GM23338 (cell line): ENCODE data around the gene SENP3. TPM values are rescaled to one million over a fixed set of nuclear protein-coding genes. Genes with fewer than 3 reads are reported as not detected.

ENCODE experiments used
- ATAC-seq: fragments of 200-7000 bp; cut with Tn5 transposase; 3 replicates; pipeline ENCODE4 v1.9.1; 2020
- DNase-seq: peaks from one replicate; pipeline ENCODE4 v3.0.0-alpha.2; 2015; ENCODE audit warnings: low spot score
- H2AFZ ChIP-seq: fragments of 200-600 bp; sonication (generic); 2 replicates; pipeline ENCODE4 v1.8.0; 2016; ENCODE audit warnings: antibody characterized with exemption, mild to moderate bottlenecking, moderate library complexity
- H3F3A ChIP-seq: fragments of 200-600 bp; sonication (generic); replicated peaks from 2 replicates; pipeline ENCODE4 v1.8.0; 2017; ENCODE audit warnings: antibody characterized with exemption, mixed run types, low read depth
- H3K27ac ChIP-seq: fragments of 200-600 bp; sonication (generic); 2 replicates; pipeline ENCODE4 v1.6.1; 2016; ENCODE audit warnings: low read depth
- H3K27me3 ChIP-seq: fragments of 200-600 bp; sonication (generic); 2 replicates; pipeline ENCODE4 v1.8.0; 2016; ENCODE audit warnings: mild to moderate bottlenecking, mixed run types, moderate library complexity; ENCODE audit not compliant: insufficient read depth
- H3K36me3 ChIP-seq: fragments of 200-600 bp; sonication (generic); 2 replicates; pipeline ENCODE4 v1.8.0; 2016; ENCODE audit warnings: mild to moderate bottlenecking; ENCODE audit not compliant: insufficient read depth
- H3K4me1 ChIP-seq: fragments of 200-600 bp; sonication (generic); 2 replicates; pipeline ENCODE4 v1.8.0; 2016; ENCODE audit warnings: mild to moderate bottlenecking, moderate library complexity; ENCODE audit not compliant: insufficient read depth
- H3K4me2 ChIP-seq: fragments of 200-600 bp; sonication (generic); 2 replicates; pipeline ENCODE4 v1.7.1; 2017; ENCODE audit warnings: mixed run types
- H3K4me3 ChIP-seq: fragments of 200-600 bp; sonication (generic); 2 replicates; pipeline ENCODE4 v1.6.1; 2016; ENCODE audit warnings: mixed run types
- H3K79me2 ChIP-seq: fragments of 200-600 bp; sonication (generic); replicated peaks from 2 replicates; pipeline ENCODE4 v1.8.0; 2017; ENCODE audit warnings: mild to moderate bottlenecking; ENCODE audit not compliant: insufficient read depth
- H3K9me2 ChIP-seq: fragments of 200-600 bp; sonication (generic); 2 replicates; pipeline ENCODE4 v1.8.0; 2017; ENCODE audit not compliant: insufficient read depth
- H4K20me1 ChIP-seq: fragments of 200-600 bp; sonication (generic); replicated peaks from 2 replicates; pipeline ENCODE4 v1.8.0; 2017; ENCODE audit warnings: mild to moderate bottlenecking; ENCODE audit not compliant: insufficient read depth
- H3K27ac Mint-ChIP-seq: 2 replicates; pipeline ENCODE4 v1.8.0; 2020; ENCODE audit warnings: inconsistent platforms, mild to moderate bottlenecking, moderate library complexity, mixed read lengths
- H3K27me3 Mint-ChIP-seq: 3 replicates; pipeline ENCODE4 v1.8.0; 2022; ENCODE audit warnings: low read depth, mild to moderate bottlenecking, moderate library complexity, mixed read lengths, inconsistent platforms; ENCODE audit not compliant: insufficient read depth, poor library complexity
- H3K36me3 Mint-ChIP-seq: 3 replicates; pipeline ENCODE4 v1.8.0; 2021; ENCODE audit warnings: low read depth, mild to moderate bottlenecking, inconsistent platforms, moderate library complexity, mixed read lengths
- H3K4me1 Mint-ChIP-seq: 3 replicates; pipeline ENCODE4 v1.8.0; 2020; ENCODE audit warnings: mild to moderate bottlenecking, inconsistent platforms, mixed read lengths
- H3K4me3 Mint-ChIP-seq: 3 replicates; pipeline ENCODE4 v1.8.0; 2021; ENCODE audit warnings: moderate library complexity, mild to moderate bottlenecking, inconsistent platforms, mixed read lengths
- H3K9me3 Mint-ChIP-seq: 3 replicates; pipeline ENCODE4 v1.8.0; 2020; ENCODE audit warnings: moderate library complexity, mild to moderate bottlenecking, inconsistent platforms, mixed read lengths
- CREB1 ChIP-seq: fragments of 250-450 bp; sonication (Bioruptor Pico); IDR thresholded peaks from 2 replicates; pipeline ENCODE4 v1.5.0; 2020; ENCODE audit warnings: low read depth, mild to moderate bottlenecking, moderate library complexity
- EZH2 ChIP-seq: fragments of 200-600 bp; sonication (generic); IDR thresholded peaks from one replicate; pipeline ENCODE4 v1.8.0; 2017; ENCODE audit warnings: antibody characterized with exemption, mild to moderate bottlenecking, low read depth; ENCODE audit not compliant: unreplicated experiment
- EZH2phosphoT487 ChIP-seq: fragments of 200-600 bp; sonication (generic); IDR thresholded peaks from one replicate; pipeline ENCODE4 v1.8.1; 2018; ENCODE audit warnings: antibody characterized with exemption; ENCODE audit not compliant: unreplicated experiment
- JUNB ChIP-seq: IDR thresholded peaks from one replicate; pipeline ENCODE4 v1.6.1; 2016; ENCODE audit warnings: antibody characterized with exemption; ENCODE audit not compliant: unreplicated experiment
- NANOG ChIP-seq: IDR thresholded peaks from 2 replicates; pipeline ENCODE4 v1.6.1; 2016; ENCODE audit warnings: antibody characterized with exemption, borderline replicate concordance
- POLR2AphosphoS5 ChIP-seq: IDR thresholded peaks from 2 replicates; pipeline ENCODE4 v1.6.1; 2016; ENCODE audit warnings: antibody characterized with exemption, low read depth
- STAT1 ChIP-seq: IDR thresholded peaks from one replicate; pipeline ENCODE4 v1.6.1; 2016; ENCODE audit warnings: antibody characterized with exemption; ENCODE audit not compliant: unreplicated experiment
- ZNF114 ChIP-seq: fragments of 250-450 bp; sonication (Bioruptor Pico); IDR thresholded peaks from 2 replicates; pipeline ENCODE4 v1.5.0; 2020; ENCODE audit warnings: mild to moderate bottlenecking, moderate library complexity
- ZNF331 ChIP-seq: fragments of 250-450 bp; sonication (Bioruptor Pico); IDR thresholded peaks from 2 replicates; pipeline ENCODE4 v1.5.0; 2020; ENCODE audit warnings: low read depth, mild to moderate bottlenecking, moderate library complexity
- polyA plus RNA-seq: library from polyadenylated mRNA; unstranded; fragments of >200 nt; fragmentation: Nextera tagmentation; extraction: Ambion mirVana; gene quantifications from 2 replicates; pipeline ENCODE4 v1.2.1, GENCODE V29; 2016
- total RNA-seq: library from RNA; depleted of rRNA; stranded (reverse); fragments of >200 nt; shearing (Covaris generic); gene quantifications from 2 replicates; pipeline ENCODE4 v1.2.3, GENCODE V29; 2014
- TF ChIP-seq, protein P1 (sequence below), 2 experiments: fragments of 200-600 bp in 1 of 2; sonication (generic) in 1 of 2; conservative IDR thresholded peaks; 2 replicates each; pipeline versions ENCODE4 v1.5.1 to v1.6.1; 2016 to 2017; ENCODE audit warnings: antibody characterized with exemption in 2 of 2, low read depth in 2 of 2, mild to moderate bottlenecking in 2 of 2, moderate library complexity in 1 of 2
- TF ChIP-seq, protein P2 (sequence below): IDR thresholded peaks from one replicate; pipeline ENCODE4 v1.6.1; 2018; ENCODE audit warnings: antibody characterized with exemption; ENCODE audit not compliant: unreplicated experiment
- TF ChIP-seq, protein P3 (sequence below): IDR thresholded peaks from 2 replicates; pipeline ENCODE4 v1.6.1; 2016; ENCODE audit warnings: antibody characterized with exemption
- TF ChIP-seq, protein P4 (sequence below): fragments of 250-450 bp; sonication (Bioruptor Pico); IDR thresholded peaks from 2 replicates; pipeline ENCODE4 v1.5.0; 2020; ENCODE audit warnings: mild to moderate bottlenecking, moderate library complexity

Gene SENP3
- total and polyA plus RNA-seq, 2 experiments from 2014 or later: 6.5 to 138 TPM

DNA sequence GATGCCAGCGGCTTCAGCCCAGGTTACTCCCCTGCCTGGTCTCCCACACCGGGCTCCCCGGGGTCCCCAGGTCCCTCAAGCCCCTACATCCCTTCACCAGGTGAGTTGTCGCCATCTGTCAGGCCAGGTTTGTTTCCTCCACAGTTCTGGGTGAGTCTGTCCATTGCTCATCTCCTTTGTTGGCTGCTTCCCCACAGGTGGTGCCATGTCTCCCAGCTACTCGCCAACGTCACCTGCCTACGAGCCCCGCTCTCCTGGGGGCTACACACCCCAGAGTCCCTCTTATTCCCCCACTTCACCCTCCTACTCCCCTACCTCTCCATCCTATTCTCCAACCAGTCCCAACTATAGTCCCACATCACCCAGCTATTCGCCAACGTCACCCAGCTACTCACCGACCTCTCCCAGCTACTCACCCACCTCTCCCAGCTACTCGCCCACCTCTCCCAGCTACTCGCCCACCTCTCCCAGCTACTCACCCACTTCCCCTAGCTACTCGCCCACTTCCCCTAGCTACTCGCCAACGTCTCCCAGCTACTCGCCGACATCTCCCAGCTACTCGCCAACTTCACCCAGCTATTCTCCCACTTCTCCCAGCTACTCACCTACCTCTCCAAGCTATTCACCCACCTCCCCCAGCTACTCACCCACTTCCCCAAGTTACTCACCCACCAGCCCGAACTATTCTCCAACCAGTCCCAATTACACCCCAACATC is 48.7 kb upstream of the SENP3 start:
- Histone ChIP-seq H3K27me3 (no peaks in the 10 kb centered on the region), H3K27ac (no peak overlapping the region), H3F3A (0 out of 2 replicates have a peak, but pooled peaks cover 2% of the 10 kb centered on the region), H3K4me3 (no peak overlapping the region), H4K20me1 (no peaks in the 10 kb centered on the region), H3K9me2 (no peaks in the 10 kb centered on the region), H3K79me2 (no peaks in the 10 kb centered on the region), H2AFZ (no peak overlapping the region), H3K36me3 (peaks cover 6% of the 10 kb centered on the region; the same call in 1 of the 2 replicates), H3K4me1 (no peaks in the 10 kb centered on the region), H3K4me2 (no peak overlapping the region)
- no peaks in the 10 kb centered on the region; the same call in 2 of the 3 replicates for H3K9me3 Mint-ChIP-seq
- peaks cover 62% of the 10 kb centered on the region for H3K36me3 Mint-ChIP-seq
- DNase-seq (no peak), ATAC-seq (no peak)
- 0 out of 3 replicates have a peak, but pooled peaks cover 2% of the 10 kb centered on the region for H3K4me1 Mint-ChIP-seq
- no peak overlapping the region for H3K4me3 Mint-ChIP-seq
- peaks cover 13% of the 10 kb centered on the region for H3K27me3 Mint-ChIP-seq
- TF ChIP-seq POLR2AphosphoS5 (no peak), ZNF114 (CRISPR knock-in tag) (no peak), EZH2phosphoT487 (no peak), JUNB (no peak), ZNF331 (CRISPR knock-in tag) (no peak), STAT1 (no peak), CREB1 (CRISPR knock-in tag) (no peak), EZH2 (no peak), NANOG (no peak)
- TF ChIP-seq, protein P1, sequence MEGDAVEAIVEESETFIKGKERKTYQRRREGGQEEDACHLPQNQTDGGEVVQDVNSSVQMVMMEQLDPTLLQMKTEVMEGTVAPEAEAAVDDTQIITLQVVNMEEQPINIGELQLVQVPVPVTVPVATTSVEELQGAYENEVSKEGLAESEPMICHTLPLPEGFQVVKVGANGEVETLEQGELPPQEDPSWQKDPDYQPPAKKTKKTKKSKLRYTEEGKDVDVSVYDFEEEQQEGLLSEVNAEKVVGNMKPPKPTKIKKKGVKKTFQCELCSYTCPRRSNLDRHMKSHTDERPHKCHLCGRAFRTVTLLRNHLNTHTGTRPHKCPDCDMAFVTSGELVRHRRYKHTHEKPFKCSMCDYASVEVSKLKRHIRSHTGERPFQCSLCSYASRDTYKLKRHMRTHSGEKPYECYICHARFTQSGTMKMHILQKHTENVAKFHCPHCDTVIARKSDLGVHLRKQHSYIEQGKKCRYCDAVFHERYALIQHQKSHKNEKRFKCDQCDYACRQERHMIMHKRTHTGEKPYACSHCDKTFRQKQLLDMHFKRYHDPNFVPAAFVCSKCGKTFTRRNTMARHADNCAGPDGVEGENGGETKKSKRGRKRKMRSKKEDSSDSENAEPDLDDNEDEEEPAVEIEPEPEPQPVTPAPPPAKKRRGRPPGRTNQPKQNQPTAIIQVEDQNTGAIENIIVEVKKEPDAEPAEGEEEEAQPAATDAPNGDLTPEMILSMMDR (conservative IDR thresholded peaks at IDR 0.05; ENCODE audit: low read depth in 2 of 2): no peak
- TF ChIP-seq, protein P2, sequence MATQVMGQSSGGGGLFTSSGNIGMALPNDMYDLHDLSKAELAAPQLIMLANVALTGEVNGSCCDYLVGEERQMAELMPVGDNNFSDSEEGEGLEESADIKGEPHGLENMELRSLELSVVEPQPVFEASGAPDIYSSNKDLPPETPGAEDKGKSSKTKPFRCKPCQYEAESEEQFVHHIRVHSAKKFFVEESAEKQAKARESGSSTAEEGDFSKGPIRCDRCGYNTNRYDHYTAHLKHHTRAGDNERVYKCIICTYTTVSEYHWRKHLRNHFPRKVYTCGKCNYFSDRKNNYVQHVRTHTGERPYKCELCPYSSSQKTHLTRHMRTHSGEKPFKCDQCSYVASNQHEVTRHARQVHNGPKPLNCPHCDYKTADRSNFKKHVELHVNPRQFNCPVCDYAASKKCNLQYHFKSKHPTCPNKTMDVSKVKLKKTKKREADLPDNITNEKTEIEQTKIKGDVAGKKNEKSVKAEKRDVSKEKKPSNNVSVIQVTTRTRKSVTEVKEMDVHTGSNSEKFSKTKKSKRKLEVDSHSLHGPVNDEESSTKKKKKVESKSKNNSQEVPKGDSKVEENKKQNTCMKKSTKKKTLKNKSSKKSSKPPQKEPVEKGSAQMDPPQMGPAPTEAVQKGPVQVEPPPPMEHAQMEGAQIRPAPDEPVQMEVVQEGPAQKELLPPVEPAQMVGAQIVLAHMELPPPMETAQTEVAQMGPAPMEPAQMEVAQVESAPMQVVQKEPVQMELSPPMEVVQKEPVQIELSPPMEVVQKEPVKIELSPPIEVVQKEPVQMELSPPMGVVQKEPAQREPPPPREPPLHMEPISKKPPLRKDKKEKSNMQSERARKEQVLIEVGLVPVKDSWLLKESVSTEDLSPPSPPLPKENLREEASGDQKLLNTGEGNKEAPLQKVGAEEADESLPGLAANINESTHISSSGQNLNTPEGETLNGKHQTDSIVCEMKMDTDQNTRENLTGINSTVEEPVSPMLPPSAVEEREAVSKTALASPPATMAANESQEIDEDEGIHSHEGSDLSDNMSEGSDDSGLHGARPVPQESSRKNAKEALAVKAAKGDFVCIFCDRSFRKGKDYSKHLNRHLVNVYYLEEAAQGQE: no peak
- TF ChIP-seq, protein P3, sequence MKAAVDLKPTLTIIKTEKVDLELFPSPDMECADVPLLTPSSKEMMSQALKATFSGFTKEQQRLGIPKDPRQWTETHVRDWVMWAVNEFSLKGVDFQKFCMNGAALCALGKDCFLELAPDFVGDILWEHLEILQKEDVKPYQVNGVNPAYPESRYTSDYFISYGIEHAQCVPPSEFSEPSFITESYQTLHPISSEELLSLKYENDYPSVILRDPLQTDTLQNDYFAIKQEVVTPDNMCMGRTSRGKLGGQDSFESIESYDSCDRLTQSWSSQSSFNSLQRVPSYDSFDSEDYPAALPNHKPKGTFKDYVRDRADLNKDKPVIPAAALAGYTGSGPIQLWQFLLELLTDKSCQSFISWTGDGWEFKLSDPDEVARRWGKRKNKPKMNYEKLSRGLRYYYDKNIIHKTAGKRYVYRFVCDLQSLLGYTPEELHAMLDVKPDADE: no peak
- TF ChIP-seq, protein P4, sequence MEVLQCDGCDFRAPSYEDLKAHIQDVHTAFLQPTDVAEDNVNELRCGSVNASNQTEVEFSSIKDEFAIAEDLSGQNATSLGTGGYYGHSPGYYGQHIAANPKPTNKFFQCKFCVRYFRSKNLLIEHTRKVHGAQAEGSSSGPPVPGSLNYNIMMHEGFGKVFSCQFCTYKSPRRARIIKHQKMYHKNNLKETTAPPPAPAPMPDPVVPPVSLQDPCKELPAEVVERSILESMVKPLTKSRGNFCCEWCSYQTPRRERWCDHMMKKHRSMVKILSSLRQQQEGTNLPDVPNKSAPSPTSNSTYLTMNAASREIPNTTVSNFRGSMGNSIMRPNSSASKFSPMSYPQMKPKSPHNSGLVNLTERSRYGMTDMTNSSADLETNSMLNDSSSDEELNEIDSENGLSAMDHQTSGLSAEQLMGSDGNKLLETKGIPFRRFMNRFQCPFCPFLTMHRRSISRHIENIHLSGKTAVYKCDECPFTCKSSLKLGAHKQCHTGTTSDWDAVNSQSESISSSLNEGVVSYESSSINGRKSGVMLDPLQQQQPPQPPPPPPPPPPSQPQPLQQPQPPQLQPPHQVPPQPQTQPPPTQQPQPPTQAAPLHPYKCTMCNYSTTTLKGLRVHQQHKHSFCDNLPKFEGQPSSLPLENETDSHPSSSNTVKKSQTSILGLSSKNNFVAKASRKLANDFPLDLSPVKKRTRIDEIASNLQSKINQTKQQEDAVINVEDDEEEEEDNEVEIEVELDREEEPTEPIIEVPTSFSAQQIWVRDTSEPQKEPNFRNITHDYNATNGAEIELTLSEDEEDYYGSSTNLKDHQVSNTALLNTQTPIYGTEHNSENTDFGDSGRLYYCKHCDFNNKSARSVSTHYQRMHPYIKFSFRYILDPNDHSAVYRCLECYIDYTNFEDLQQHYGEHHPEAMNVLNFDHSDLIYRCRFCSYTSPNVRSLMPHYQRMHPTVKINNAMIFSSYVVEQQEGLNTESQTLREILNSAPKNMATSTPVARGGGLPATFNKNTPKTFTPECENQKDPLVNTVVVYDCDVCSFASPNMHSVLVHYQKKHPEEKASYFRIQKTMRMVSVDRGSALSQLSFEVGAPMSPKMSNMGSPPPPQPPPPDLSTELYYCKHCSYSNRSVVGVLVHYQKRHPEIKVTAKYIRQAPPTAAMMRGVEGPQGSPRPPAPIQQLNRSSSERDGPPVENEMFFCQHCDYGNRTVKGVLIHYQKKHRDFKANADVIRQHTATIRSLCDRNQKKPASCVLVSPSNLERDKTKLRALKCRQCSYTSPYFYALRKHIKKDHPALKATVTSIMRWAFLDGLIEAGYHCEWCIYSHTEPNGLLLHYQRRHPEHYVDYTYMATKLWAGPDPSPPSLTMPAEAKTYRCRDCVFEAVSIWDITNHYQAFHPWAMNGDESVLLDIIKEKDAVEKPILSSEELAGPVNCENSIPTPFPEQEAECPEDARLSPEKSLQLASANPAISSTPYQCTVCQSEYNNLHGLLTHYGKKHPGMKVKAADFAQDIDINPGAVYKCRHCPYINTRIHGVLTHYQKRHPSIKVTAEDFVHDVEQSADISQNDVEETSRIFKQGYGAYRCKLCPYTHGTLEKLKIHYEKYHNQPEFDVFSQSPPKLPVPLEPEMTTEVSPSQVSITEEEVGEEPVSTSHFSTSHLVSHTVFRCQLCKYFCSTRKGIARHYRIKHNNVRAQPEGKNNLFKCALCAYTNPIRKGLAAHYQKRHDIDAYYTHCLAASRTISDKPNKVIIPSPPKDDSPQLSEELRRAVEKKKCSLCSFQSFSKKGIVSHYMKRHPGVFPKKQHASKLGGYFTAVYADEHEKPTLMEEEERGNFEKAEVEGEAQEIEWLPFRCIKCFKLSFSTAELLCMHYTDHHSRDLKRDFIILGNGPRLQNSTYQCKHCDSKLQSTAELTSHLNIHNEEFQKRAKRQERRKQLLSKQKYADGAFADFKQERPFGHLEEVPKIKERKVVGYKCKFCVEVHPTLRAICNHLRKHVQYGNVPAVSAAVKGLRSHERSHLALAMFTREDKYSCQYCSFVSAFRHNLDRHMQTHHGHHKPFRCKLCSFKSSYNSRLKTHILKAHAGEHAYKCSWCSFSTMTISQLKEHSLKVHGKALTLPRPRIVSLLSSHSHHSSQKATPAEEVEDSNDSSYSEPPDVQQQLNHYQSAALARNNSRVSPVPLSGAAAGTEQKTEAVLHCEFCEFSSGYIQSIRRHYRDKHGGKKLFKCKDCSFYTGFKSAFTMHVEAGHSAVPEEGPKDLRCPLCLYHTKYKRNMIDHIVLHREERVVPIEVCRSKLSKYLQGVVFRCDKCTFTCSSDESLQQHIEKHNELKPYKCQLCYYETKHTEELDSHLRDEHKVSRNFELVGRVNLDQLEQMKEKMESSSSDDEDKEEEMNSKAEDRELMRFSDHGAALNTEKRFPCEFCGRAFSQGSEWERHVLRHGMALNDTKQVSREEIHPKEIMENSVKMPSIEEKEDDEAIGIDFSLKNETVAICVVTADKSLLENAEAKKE (CRISPR knock-in tag): no peak
- no peak overlapping the region for H3K27ac Mint-ChIP-seq
